Fibroblast of mammary gland (primary cell): ENCODE data around the gene POLR3B.

Source experiments
- DNase-seq: peaks from one replicate; pipeline ENCODE4 v3.0.0-alpha.2; 2010; ENCODE audit warnings: low read depth
- H3K4me3 ChIP-seq: 2 replicates; pipeline ENCODE4 v1.5.1; 2011; ENCODE audit warnings: low read depth, mild to moderate bottlenecking, low read length, moderate library complexity; ENCODE audit not compliant: control insufficient read depth
- CTCF ChIP-seq: conservative IDR thresholded peaks from 2 replicates; pipeline ENCODE4 v1.5.1; 2011; ENCODE audit warnings: low read depth, low read length, inconsistent platforms; ENCODE audit not compliant: control insufficient read depth, insufficient read depth

The POLR3B gene

GRCh38 chr12:106423291-106423690 lies 65.7 kb downstream of the POLR3B start:
- DNase-seq = no peak
- H3K4me3 ChIP-seq = no peak overlapping the region
- no peak for TF ChIP-seq CTCF

- TF ChIP-seq CTCF = no peak
- no peak overlapping the region for H3K4me3 ChIP-seq
- DNase-seq = no peak
These were observed 67.6 kb downstream of the POLR3B start for GRCh38 chr12:106425061-106425702.

GRCh38 chr12:106427917-106428316 lies 70.4 kb downstream of the POLR3B start:
- TF ChIP-seq CTCF = no peak
- no peak overlapping the region for H3K4me3 ChIP-seq
- DNase-seq = no peak

GRCh38 chr12:106428384-106428783 lies 70.8 kb downstream of the POLR3B start:
- H3K4me3 ChIP-seq = no peak overlapping the region
- no peak for TF ChIP-seq CTCF
- DNase-seq = peak; percentile 44

GRCh38 chr12:106429043-106429552 lies 71.5 kb downstream of the POLR3B start:
- H3K4me3 ChIP-seq = no peak overlapping the region
- no peak for DNase-seq

GRCh38 chr12:106429636-106430035 lies 72.1 kb downstream of the POLR3B start:
- DNase-seq = no peak
- no peak for TF ChIP-seq CTCF
- no peak overlapping the region for H3K4me3 ChIP-seq

More at GRCh38 chr12:106429043-106429552, 71.5 kb downstream of the POLR3B start:
- TF ChIP-seq CTCF = no peak
